Measurements from ENCODE around the gene FZD7.

FZD7 gene

GRCh38 chr2:202079310-202079709 lies 45.7 kb downstream of the FZD7 start:
- DNase-seq (ENCODE audit: low spot score), result no peak
- TF ChIP-seq CTCF (IDR thresholded peaks at IDR 0.05; ENCODE audit: extremely low read depth, missing control alignments), result no peak

GRCh38 chr2:202084265-202084664 lies 50.6 kb downstream of the FZD7 start:
- TF ChIP-seq CTCF (IDR thresholded peaks at IDR 0.05; ENCODE audit: extremely low read depth, missing control alignments), result no peak
- DNase-seq (ENCODE audit: low spot score), result no peak
